ENCODE data around the gene ACYP1. TPM values are rescaled to one million over a fixed set of nuclear protein-coding genes. Genes with fewer than 3 reads are reported as not detected.

Gene ACYP1
- total RNA-seq, 1 experiment from 2014 or later = 23.5 TPM

- Histone ChIP-seq H3K36me3 (ENCODE audit: low read depth, low read length) (peaks cover 50% of the 10 kb centered on the region), H3K4me2 (ENCODE audit: low read length) (no peak overlapping the region), H2AFZ (ENCODE audit: low read length) (no peak overlapping the region), H3F3A (ENCODE audit: low read length, unreplicated experiment) (no peaks in the 10 kb centered on the region), H4K20me1 (ENCODE audit: low read length) (0 out of 2 replicates have a peak, but pooled peaks cover 2% of the 10 kb centered on the region), H3K4me3 (ENCODE audit: low read length) (no peak overlapping the region), H3K79me2 (ENCODE audit: low read length) (peaks cover 5% of the 10 kb centered on the region; the same call in 1 of the 2 replicates), H3K9ac (ENCODE audit: low read length) (no peak overlapping the region), H3K4me1 (ENCODE audit: insufficient read depth, low read length) (peaks cover 15% of the 10 kb centered on the region), H3K27ac (ENCODE audit: low read length) (no peak overlapping the region), H3K9me3 (ENCODE audit: low read length) (no peaks in the 10 kb centered on the region), H3K9me2 (replicated peaks; ENCODE audit: low read length) (no peaks in the 10 kb centered on the region), H3K27me3 (ENCODE audit: low read length) (no peaks in the 10 kb centered on the region)
- ATAC-seq = no peak
- no peak for DNase-seq
- CTCF ChIA-PET = no interaction called here
- intact Hi-C loops (cut with micrococcal nuclease) = loop anchor here (5.0 kb wide), 1 partner anchor 77 kb away; no protein-coding TSS in a partner anchor
- no TSS peak for BruUV-seq (replicated peaks)
- POLR2A ChIA-PET (ENCODE audit: unreplicated experiment) = no interaction called here
- TF ChIP-seq EZH2phosphoT487 (IDR thresholded peaks at IDR 0.05; ENCODE audit: borderline replicate concordance, low read length) = no peak
- TF ChIP-seq EZH2 (IDR thresholded peaks at IDR 0.05; ENCODE audit: low read length, unreplicated experiment) = no peak
- TF ChIP-seq CTCF (conservative IDR thresholded peaks at IDR 0.05; ENCODE audit: low read depth, low read length) = no peak
Observed at GRCh38 chr14:75010472-75011093, 53.2 kb downstream of the ACYP1 start.

- POLR2A ChIA-PET (ENCODE audit: unreplicated experiment) = no interaction called here
- TF ChIP-seq CTCF (conservative IDR thresholded peaks at IDR 0.05; ENCODE audit: low read depth, low read length) (no peak), EZH2phosphoT487 (IDR thresholded peaks at IDR 0.05; ENCODE audit: borderline replicate concordance, low read length) (no peak), EZH2 (IDR thresholded peaks at IDR 0.05; ENCODE audit: low read length, unreplicated experiment) (no peak)
- no peak for ATAC-seq
- no peaks in the 10 kb centered on the region for H3K9me2 ChIP-seq (replicated peaks; ENCODE audit: low read length)
- CTCF ChIA-PET = no interaction called here
- no peaks in the 10 kb centered on the region for H3F3A ChIP-seq (ENCODE audit: low read length, unreplicated experiment)
- no peak for DNase-seq
- H2AFZ ChIP-seq (ENCODE audit: low read length) = no peak overlapping the region
- BruUV-seq (replicated peaks) = no TSS peak
- H3K9me3 ChIP-seq (ENCODE audit: low read length) = no peaks in the 10 kb centered on the region
- H3K4me2 ChIP-seq (ENCODE audit: low read length) = no peak overlapping the region
- H3K27ac ChIP-seq (ENCODE audit: low read length) = no peak overlapping the region
- no peaks in the 10 kb centered on the region for H3K27me3 ChIP-seq (ENCODE audit: low read length)
- no peak overlapping the region for H3K4me3 ChIP-seq (ENCODE audit: low read length)
- peaks cover 17% of the 10 kb centered on the region for H3K79me2 ChIP-seq (ENCODE audit: low read length)
- peaks cover 27% of the 10 kb centered on the region for H3K4me1 ChIP-seq (ENCODE audit: insufficient read depth, low read length)
- intact Hi-C loops (cut with micrococcal nuclease) = no loop called here
- 0 out of 2 replicates have a peak, but pooled peaks cover 3% of the 10 kb centered on the region for H4K20me1 ChIP-seq (ENCODE audit: low read length)
- peaks cover 51% of the 10 kb centered on the region for H3K36me3 ChIP-seq (ENCODE audit: low read depth, low read length)
- H3K9ac ChIP-seq (ENCODE audit: low read length) = no peak overlapping the region
Observed at GRCh38 chr14:75009176-75009575, 54.6 kb downstream of the ACYP1 start.

- ChIA-PET POLR2A (ENCODE audit: unreplicated experiment) (no interaction called here), CTCF (no interaction called here)
- H3F3A ChIP-seq (ENCODE audit: low read length, unreplicated experiment) = no peaks in the 10 kb centered on the region
- H3K27ac ChIP-seq (ENCODE audit: low read length) = no peak overlapping the region
- H3K9ac ChIP-seq (ENCODE audit: low read length) = no peak overlapping the region
- H4K20me1 ChIP-seq (ENCODE audit: low read length) = 0 out of 2 replicates have a peak, but pooled peaks cover 3% of the 10 kb centered on the region
- no peak overlapping the region for H3K4me3 ChIP-seq (ENCODE audit: low read length)
- H3K9me3 ChIP-seq (ENCODE audit: low read length) = no peaks in the 10 kb centered on the region
- no peaks in the 10 kb centered on the region for H3K27me3 ChIP-seq (ENCODE audit: low read length)
- H3K9me2 ChIP-seq (replicated peaks; ENCODE audit: low read length) = no peaks in the 10 kb centered on the region
- peaks cover 28% of the 10 kb centered on the region for H3K4me1 ChIP-seq (ENCODE audit: insufficient read depth, low read length)
- peak overlapping the region; percentile 40; the same call in 1 of the 2 replicates for H3K4me2 ChIP-seq (ENCODE audit: low read length)
- no TSS peak for BruUV-seq (replicated peaks)
- peaks cover 31% of the 10 kb centered on the region for H3K79me2 ChIP-seq (ENCODE audit: low read length)
- H3K36me3 ChIP-seq (ENCODE audit: low read depth, low read length) = peaks cover 44% of the 10 kb centered on the region
- intact Hi-C loops (cut with micrococcal nuclease) = no loop called here
- TF ChIP-seq EZH2phosphoT487 (IDR thresholded peaks at IDR 0.05; ENCODE audit: borderline replicate concordance, low read length) (no peak), EZH2 (IDR thresholded peaks at IDR 0.05; ENCODE audit: low read length, unreplicated experiment) (no peak), CTCF (conservative IDR thresholded peaks at IDR 0.05; ENCODE audit: low read depth, low read length) (no peak)
- peak; percentile 26 for DNase-seq
- ATAC-seq = no peak
- no peak overlapping the region for H2AFZ ChIP-seq (ENCODE audit: low read length)
Observed at GRCh38 chr14:75005357-75005756, 58.5 kb downstream of the ACYP1 start.
